Endothelial cell of umbilical vein (primary cell): ENCODE measurements around the gene ZMPSTE24. TPM values are rescaled to one million over a fixed set of nuclear protein-coding genes. Genes with fewer than 3 reads are reported as not detected.

Source experiments
- BruUV-seq: library from RNA; stranded (reverse); fragments of 400-500 nt; replicated peaks from 2 replicates; lab custom pipeline; 2021; lab: Mats Ljungman, UMichigan
- CTCF ChIA-PET: fragments of 300-600, 350-600 bp; sonication (Branson Sonifier 250); formaldehyde crosslinking; loops from one replicate; lab custom pipeline; 2021; ENCODE audit warnings: antibody characterized with exemption, inconsistent platforms; lab: Charles Lee
- POLR2A ChIA-PET: fragments of 300-600, 350-600 bp; sonication (Branson Sonifier 250); formaldehyde crosslinking; loops from one replicate; lab custom pipeline; 2021; ENCODE audit warnings: antibody characterized with exemption, inconsistent platforms; lab: Charles Lee
- DNase-seq: peaks from one replicate; pipeline ENCODE4 v3.0.0-alpha.2; 2011; ENCODE audit warnings: low read depth, low spot score
- FAIRE-seq: peaks from 2 replicates; lab custom pipeline; 2011; peaks lifted over from hg19 to GRCh38; lab: Jason Lieb, UNC
- H2AFZ ChIP-seq: 2 replicates; pipeline ENCODE4 v1.6.0; 2012; ENCODE audit warnings: low read depth, low read length, control low read depth, inconsistent platforms
- H3K27ac ChIP-seq: 2 replicates; pipeline ENCODE4 v1.5.1; 2011; ENCODE audit warnings: low read depth, mild to moderate bottlenecking, control low read depth, low read length, moderate library complexity; ENCODE audit not compliant: insufficient read depth
- H3K27me3 ChIP-seq, 2 experiments: 2 replicates each; pipeline versions ENCODE4 v1.6.0 to v1.6.1; 2011; ENCODE audit warnings: low read length in 2 of 2, mixed read lengths in 1 of 2; ENCODE audit not compliant: control insufficient read depth in 2 of 2, insufficient read depth in 2 of 2
- H3K36me3 ChIP-seq, 2 experiments: 2 replicates in 1 of 2; 3 replicates in 1 of 2; pipeline ENCODE4 v1.5.1; 2011; ENCODE audit warnings: low read length in 2 of 2, mild to moderate bottlenecking in 1 of 2, moderate library complexity in 1 of 2; ENCODE audit not compliant: control insufficient read depth in 2 of 2, insufficient read depth in 2 of 2; ENCODE audit errors: extremely low read depth in 1 of 2
- H3K4me1 ChIP-seq: 3 replicates; pipeline ENCODE4 v1.5.1; 2011; ENCODE audit warnings: mild to moderate bottlenecking, low read length; ENCODE audit not compliant: control insufficient read depth, insufficient read depth; ENCODE audit errors: extremely low read depth
- H3K4me2 ChIP-seq: 2 replicates; pipeline ENCODE4 v1.6.1; 2011; ENCODE audit warnings: low read length, control low read depth, mixed read lengths; ENCODE audit not compliant: insufficient read depth
- H3K4me3 ChIP-seq, 3 experiments: fragments of 200-600 bp in 1 of 3; sonication (generic), shearing (Covaris generic) in 1 of 3; replicated peaks in 1 of 3; 2 replicates each; pipeline ENCODE4 v1.5.1; 2011 to 2016; ENCODE audit warnings: control low read depth in 3 of 3, low read length in 3 of 3, mild to moderate bottlenecking in 2 of 3, inconsistent platforms in 1 of 3, low read depth in 1 of 3, moderate library complexity in 1 of 3; ENCODE audit not compliant: insufficient read depth in 1 of 3
- H3K79me2 ChIP-seq: 2 replicates; pipeline ENCODE4 v1.6.0; 2012; ENCODE audit warnings: low read length, inconsistent platforms; ENCODE audit not compliant: control insufficient read depth, insufficient read depth
- H3K9ac ChIP-seq: replicated peaks from 2 replicates; pipeline ENCODE3; 2011; ENCODE audit warnings: low read length, control low read depth; ENCODE audit not compliant: insufficient read depth; ENCODE audit errors: extremely low read depth
- H3K9me1 ChIP-seq: replicated peaks from 3 replicates; pipeline ENCODE4 v1.6.0; 2011; ENCODE audit warnings: mild to moderate bottlenecking, low read length; ENCODE audit not compliant: control insufficient read depth, insufficient read depth; ENCODE audit errors: extremely low read depth
- H3K9me3 ChIP-seq: replicated peaks from 2 replicates; pipeline ENCODE4 v1.5.1; 2012; ENCODE audit warnings: low read length, inconsistent platforms; ENCODE audit not compliant: control insufficient read depth, insufficient read depth
- H4K20me1 ChIP-seq: replicated peaks from 2 replicates; pipeline ENCODE3; 2011; ENCODE audit warnings: mild to moderate bottlenecking, low read length; ENCODE audit not compliant: control insufficient read depth, insufficient read depth; ENCODE audit errors: extremely low read depth
- EZH2 ChIP-seq: IDR thresholded peaks from 2 replicates; pipeline ENCODE4 v1.6.1; 2012; ENCODE audit warnings: borderline replicate concordance, low read depth, mild to moderate bottlenecking, moderate library complexity, low read length, inconsistent platforms; ENCODE audit not compliant: severe bottlenecking
- FOS ChIP-seq: IDR thresholded peaks from 2 replicates; pipeline ENCODE4 v1.6.1; 2011; ENCODE audit warnings: mild to moderate bottlenecking, low read length, moderate library complexity, borderline replicate concordance; ENCODE audit not compliant: insufficient read depth
- GATA2 ChIP-seq: IDR thresholded peaks from 2 replicates; pipeline ENCODE4 v1.7.0; 2011; ENCODE audit warnings: low read depth, mild to moderate bottlenecking, moderate library complexity, mixed read lengths, low read length; ENCODE audit not compliant: insufficient read length, insufficient read depth
- JUN ChIP-seq: IDR thresholded peaks from 2 replicates; pipeline ENCODE4 v1.6.1; 2011; ENCODE audit warnings: borderline replicate concordance, low read depth; ENCODE audit not compliant: insufficient read length, insufficient read depth
- MAX ChIP-seq: IDR thresholded peaks from 2 replicates; pipeline ENCODE4 v1.6.1; 2011; ENCODE audit not compliant: insufficient read depth, insufficient read length
- MYC ChIP-seq: IDR thresholded peaks from one replicate; pipeline ENCODE4 v1.6.1; 2011; ENCODE audit warnings: mild to moderate bottlenecking, low read depth, low read length
- POLR2A ChIP-seq: IDR thresholded peaks from 2 replicates; pipeline ENCODE4 v1.6.1; 2012; ENCODE audit warnings: low read depth, mild to moderate bottlenecking, control low read depth, low read length
- POLR2AphosphoS5 ChIP-seq: IDR thresholded peaks from 2 replicates; pipeline ENCODE4 v1.6.1; 2012; ENCODE audit warnings: low read depth, mild to moderate bottlenecking, control low read depth, low read length, moderate library complexity; ENCODE audit not compliant: insufficient read depth
- dilution Hi-C: fragments of 300-500 bp; cut with MboI; formaldehyde crosslinking; loops from one replicate; pipeline ENCODE4 v1.15.0; 2019; ENCODE audit warnings: low sequenced_read_pairs; ENCODE audit not compliant: extremely low pct_ligation_motif_present
- intact Hi-C: fragments of 100-400 bp; cut with micrococcal nuclease; formaldehyde crosslinking; loops from one replicate; pipeline ENCODE4 v1.10.0; 2022
- polyA plus RNA-seq, 4 experiments: library from polyadenylated mRNA; depleted of rRNA in 3 of 4; stranded (reverse) in 3 of 4; unstranded in 1 of 4; fragments of >200 nt; gene quantifications; 2 replicates each; pipeline versions ENCODE4 v1.2.1 to v1.2.3, GENCODE V29; 2011 to 2012; ENCODE audit warnings: missing spikeins in 1 of 4
- total RNA-seq: library from RNA; stranded (reverse); gene quantifications from 2 replicates; pipeline ENCODE4 v1.2.3, GENCODE V29; 2021
- TF ChIP-seq, protein P1 (sequence below), 2 donors: IDR thresholded peaks; 1 replicate in 1 of 2; 2 replicates in 1 of 2; pipeline ENCODE4 v1.5.1; 2011; ENCODE audit warnings: low read length in 2 of 2, mild to moderate bottlenecking in 2 of 2, moderate library complexity in 2 of 2, control low read depth in 1 of 2, inconsistent platforms in 1 of 2, low read depth in 1 of 2; ENCODE audit not compliant: insufficient read depth in 1 of 2; ENCODE audit errors: extremely low read depth in 1 of 2

ZMPSTE24 gene
- total and polyA plus RNA-seq, 2 donors (not counting 3 experiments of a cell fraction or from before 2014, with no cell fraction given) = 16.9 to 44.7 TPM

DNA sequence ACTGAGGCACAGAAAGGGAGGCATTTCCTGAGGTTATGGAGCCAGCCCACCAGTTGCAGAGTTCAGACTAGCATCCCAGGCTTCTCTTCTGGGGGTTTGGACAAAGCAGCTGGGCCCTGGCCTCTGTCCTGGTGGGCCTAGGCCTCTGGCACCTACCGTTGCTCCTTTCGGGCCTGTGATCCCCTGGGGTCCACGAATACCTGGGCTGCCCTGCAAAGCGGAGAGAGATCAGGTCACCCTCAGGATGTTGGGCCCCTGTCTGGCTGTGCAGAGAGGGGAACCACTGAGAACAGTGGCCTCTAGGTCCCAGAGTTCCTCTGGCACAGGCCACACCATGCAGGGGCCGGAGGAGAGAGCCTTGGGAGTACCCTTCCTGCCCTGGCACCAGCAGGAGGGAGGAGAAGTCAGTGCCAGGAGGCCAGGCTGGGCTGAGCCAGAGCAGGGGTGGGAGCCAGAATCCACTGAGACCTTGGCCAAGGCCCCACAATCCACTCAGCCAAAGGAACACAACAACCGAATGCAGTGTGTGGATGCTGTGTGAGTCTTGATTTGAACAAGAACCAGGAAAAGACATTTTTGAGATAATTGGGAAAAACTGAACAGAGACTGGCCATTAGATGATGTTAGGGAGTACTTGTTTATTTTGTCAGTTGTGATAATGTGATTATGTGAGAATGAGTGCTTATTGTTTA lies 50.1 kb downstream of the ZMPSTE24 start:
- Histone ChIP-seq H3K27me3 (peaks cover 0 to under 1% of the 10 kb centered on the region in 2 experiments), H3K79me2 (no peaks in the 10 kb centered on the region), H3K9ac (no peak overlapping the region), H3K27ac (no peak overlapping the region), H3K36me3 (no peaks in the 10 kb centered on the region), H4K20me1 (no peaks in the 10 kb centered on the region), H2AFZ (no peak overlapping the region), H3K4me3 (no peak overlapping the region), H3K9me1 (no peaks in the 10 kb centered on the region), H3K4me1 (no peaks in the 10 kb centered on the region), H3K4me2 (no peak overlapping the region), H3K9me3 (no peaks in the 10 kb centered on the region)
- POLR2A ChIA-PET = no interaction called here
- FAIRE-seq (no peak), DNase-seq (no peak)
- dilution Hi-C loops (no loop called here), intact Hi-C loops (no loop called here)
- TF ChIP-seq POLR2AphosphoS5 (no peak), GATA2 (no peak), MAX (no peak), POLR2A (no peak), JUN (no peak), MYC (no peak), FOS (no peak), EZH2 (no peak)
- TF ChIP-seq, protein P1, sequence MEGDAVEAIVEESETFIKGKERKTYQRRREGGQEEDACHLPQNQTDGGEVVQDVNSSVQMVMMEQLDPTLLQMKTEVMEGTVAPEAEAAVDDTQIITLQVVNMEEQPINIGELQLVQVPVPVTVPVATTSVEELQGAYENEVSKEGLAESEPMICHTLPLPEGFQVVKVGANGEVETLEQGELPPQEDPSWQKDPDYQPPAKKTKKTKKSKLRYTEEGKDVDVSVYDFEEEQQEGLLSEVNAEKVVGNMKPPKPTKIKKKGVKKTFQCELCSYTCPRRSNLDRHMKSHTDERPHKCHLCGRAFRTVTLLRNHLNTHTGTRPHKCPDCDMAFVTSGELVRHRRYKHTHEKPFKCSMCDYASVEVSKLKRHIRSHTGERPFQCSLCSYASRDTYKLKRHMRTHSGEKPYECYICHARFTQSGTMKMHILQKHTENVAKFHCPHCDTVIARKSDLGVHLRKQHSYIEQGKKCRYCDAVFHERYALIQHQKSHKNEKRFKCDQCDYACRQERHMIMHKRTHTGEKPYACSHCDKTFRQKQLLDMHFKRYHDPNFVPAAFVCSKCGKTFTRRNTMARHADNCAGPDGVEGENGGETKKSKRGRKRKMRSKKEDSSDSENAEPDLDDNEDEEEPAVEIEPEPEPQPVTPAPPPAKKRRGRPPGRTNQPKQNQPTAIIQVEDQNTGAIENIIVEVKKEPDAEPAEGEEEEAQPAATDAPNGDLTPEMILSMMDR (IDR thresholded peaks at IDR 0.05; ENCODE audit: extremely low read depth in 1 of 2, insufficient read depth in 1 of 2, low read depth in 1 of 2, low read length in 2 of 2) = no peak
- CTCF ChIA-PET = no interaction called here
- no TSS peak for BruUV-seq
